Coronary artery (tissue), 2 donors: ENCODE results near the gene HIPK2.

Experiments used
- DNase-seq: peaks from one replicate; pipeline ENCODE4 v3.0.0-alpha.2; 2017; ENCODE audit warnings: low spot score
- H3K27ac ChIP-seq, 2 donors: fragments of 200-600 bp; sonication (generic); one replicate each; pipeline ENCODE4 v1.5.1; 2016 to 2019
- H3K4me3 ChIP-seq: fragments of 200-600 bp; sonication (generic); 2 replicates; pipeline ENCODE4 v1.5.1; 2016; ENCODE audit warnings: mild to moderate bottlenecking, moderate library complexity
- CTCF ChIP-seq: fragments of 200-600 bp; sonication (generic); IDR thresholded peaks from one replicate; pipeline ENCODE4 v1.5.1; 2019; ENCODE audit warnings: antibody characterized with exemption

HIPK2 gene

DNA sequence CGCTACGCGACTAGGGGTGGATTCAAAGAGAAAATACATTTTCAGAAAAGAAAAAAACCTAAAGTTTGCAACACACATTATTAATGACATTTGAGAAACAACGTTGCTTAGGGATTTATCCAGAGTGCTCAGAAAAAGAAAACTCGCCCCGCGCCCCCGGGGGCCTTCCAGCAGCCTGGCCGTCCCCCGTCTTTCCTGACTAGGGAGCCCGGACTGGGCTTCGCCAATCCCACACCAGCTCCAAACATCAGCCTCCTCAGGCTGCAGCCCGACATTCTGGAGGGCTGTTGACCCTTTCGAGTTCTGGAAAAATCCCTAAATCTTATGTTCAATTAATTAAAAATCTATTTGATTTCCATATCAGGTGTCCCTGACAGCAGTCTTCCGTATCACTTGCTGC is 205.7 kb downstream of the HIPK2 start:
- H3K27ac ChIP-seq = no peak overlapping the region
- TF ChIP-seq CTCF = no peak
- peak; percentile 43 for DNase-seq
- H3K4me3 ChIP-seq = no peak overlapping the region

DNA sequence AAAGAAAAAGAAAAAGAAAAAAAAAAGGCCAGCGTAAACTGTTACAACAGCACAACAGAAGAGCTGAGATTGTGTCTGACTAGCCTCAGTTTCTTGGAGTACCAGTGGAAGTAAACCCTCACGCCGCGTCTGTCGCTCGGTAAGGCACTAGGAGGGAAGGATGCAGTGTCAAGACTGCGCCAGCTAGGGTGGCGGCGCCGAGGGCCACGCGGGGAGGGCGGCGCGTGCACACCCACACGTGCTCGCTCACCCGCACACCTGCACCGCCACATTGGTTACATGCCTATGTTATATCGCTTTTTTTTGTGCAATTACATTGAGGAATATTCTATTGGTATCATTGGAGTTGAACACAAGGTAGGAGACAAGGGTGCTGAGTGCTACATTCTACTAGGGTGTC is 206.1 kb downstream of the HIPK2 start:
- H3K27ac ChIP-seq = no peak overlapping the region
- no peak for TF ChIP-seq CTCF
- H3K4me3 ChIP-seq = no peak overlapping the region
- DNase-seq = no peak

GRCh38 chr7:139571190-139571589 is 206.6 kb downstream of the HIPK2 start:
- Histone ChIP-seq H3K27ac (no peak overlapping the region), H3K4me3 (no peak overlapping the region)
- DNase-seq = peak; percentile 61
- TF ChIP-seq CTCF = no peak

GRCh38 chr7:139570626-139571025 is 207.2 kb downstream of the HIPK2 start:
- DNase-seq = peak; percentile 54
- Histone ChIP-seq H3K4me3 (no peak overlapping the region), H3K27ac (no peak overlapping the region)
- TF ChIP-seq CTCF = no peak

- peak; percentile 52 for DNase-seq
- TF ChIP-seq CTCF = no peak
- Histone ChIP-seq H3K4me3 (no peak overlapping the region), H3K27ac (no peak overlapping the region)
Observed at GRCh38 chr7:139570119-139570518, 207.7 kb downstream of the HIPK2 start.

DNA sequence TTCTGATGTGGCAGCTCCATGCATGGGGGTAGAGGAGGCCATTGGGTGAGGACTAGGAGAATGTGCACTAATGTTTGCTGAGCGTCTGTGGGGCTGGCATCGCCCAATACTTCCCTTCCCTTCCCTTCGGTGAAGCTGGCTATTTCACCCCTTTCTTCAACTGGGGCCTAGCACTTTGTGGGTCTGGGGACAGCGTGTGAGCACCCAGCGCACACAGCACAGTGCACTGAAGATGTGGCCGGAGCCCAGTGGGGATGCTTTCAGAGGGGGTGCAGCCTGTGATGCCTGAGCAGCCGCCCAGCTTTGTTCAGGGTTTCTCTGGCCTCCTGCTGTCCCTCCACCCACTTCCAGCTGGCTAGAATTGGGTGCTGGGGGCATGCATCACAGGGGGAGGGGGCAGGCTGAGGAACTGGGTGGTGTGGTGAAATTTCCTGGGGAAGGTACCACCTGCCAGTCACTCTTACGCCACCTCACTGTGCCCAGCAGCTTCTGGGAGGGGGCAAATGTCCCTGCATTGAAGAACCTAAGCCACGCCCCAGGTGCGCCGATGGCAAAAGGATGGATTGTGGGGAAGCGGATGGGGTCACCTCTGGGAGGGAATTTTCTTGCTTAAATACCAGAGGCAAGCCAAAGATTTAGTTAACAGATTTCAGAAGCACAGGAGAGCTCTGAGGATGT is 208.8 kb downstream of the HIPK2 start:
- TF ChIP-seq CTCF = no peak
- Histone ChIP-seq H3K4me3 (no peak overlapping the region), H3K27ac (no peak overlapping the region)
- DNase-seq = peak; percentile 55

GRCh38 chr7:139568346-139568675 is 209.5 kb downstream of the HIPK2 start:
- H3K27ac ChIP-seq = no peak overlapping the region
- TF ChIP-seq CTCF = no peak
- peak; percentile 50 for DNase-seq
- no peak overlapping the region for H3K4me3 ChIP-seq
